HepG2 (cell line): ENCODE measurements around the gene HS3ST5. TPM values are rescaled to one million over a fixed set of nuclear protein-coding genes. Genes with fewer than 3 reads are reported as not detected.

Experiments used
- FOXA1 ChIP-seq, 2 experiments: fragments of 450-650 bp in 1 of 2; sonication (generic) in 1 of 2; formaldehyde crosslinking in 1 of 2; IDR thresholded peaks; 2 replicates each; pipeline versions ENCODE4 v1.4.0 to v1.6.1; 2016 to 2020; ENCODE audit warnings: missing genetic modification reagents in 1 of 2
- NFKB2 ChIP-seq: sonication (generic); formaldehyde crosslinking; IDR thresholded peaks from 2 replicates; pipeline ENCODE4 v1.4.0; 2020; ENCODE audit warnings: missing genetic modification reagents, borderline replicate concordance
- POLR2A ChIP-seq, 2 experiments: IDR thresholded peaks; 2 replicates each; pipeline ENCODE4 v1.6.1; 2011; ENCODE audit warnings: low read depth in 2 of 2, low read length in 2 of 2, mild to moderate bottlenecking in 1 of 2, moderate library complexity in 1 of 2; ENCODE audit not compliant: insufficient read depth in 1 of 2
- SP2 ChIP-seq: sonication (generic); formaldehyde crosslinking; IDR thresholded peaks from 2 replicates; pipeline ENCODE4 v1.5.1; 2020; ENCODE audit warnings: mild to moderate bottlenecking, missing genetic modification reagents
- TERF1 ChIP-seq: sonication (generic); formaldehyde crosslinking; IDR thresholded peaks from 2 replicates; pipeline ENCODE4 v1.8.0; 2022; ENCODE audit warnings: mild to moderate bottlenecking, missing genetic modification reagents, moderate library complexity
- ZBTB8A ChIP-seq: sonication (generic); formaldehyde crosslinking; IDR thresholded peaks from 2 replicates; pipeline ENCODE4 v1.4.0; 2020; ENCODE audit warnings: mild to moderate bottlenecking, low read depth, missing genetic modification reagents, borderline replicate concordance
- ZNF142 ChIP-seq: sonication (generic); formaldehyde crosslinking; IDR thresholded peaks from 2 replicates; pipeline ENCODE4 v1.4.0; 2020; ENCODE audit warnings: missing genetic modification reagents
- ZNF691 ChIP-seq: sonication (generic); formaldehyde crosslinking; IDR thresholded peaks from 2 replicates; pipeline ENCODE4 v1.4.0; 2020; ENCODE audit warnings: missing genetic modification reagents, low read depth, mild to moderate bottlenecking, borderline replicate concordance
- polyA plus RNA-seq, 8 experiments: library from polyadenylated mRNA; depleted of rRNA in 3 of 8; stranded (reverse) in 7 of 8; unstranded in 1 of 8; fragments of >200 nt; fragmentation: Illumina TruSeq in 4 of 8; extraction: Trizol in 4 of 8; gene quantifications; 2 replicates each; pipeline versions ENCODE4 v1.2.1 to v1.2.3, GENCODE V29; 2011 to 2016; ENCODE audit warnings: low read depth in 4 of 8, missing spikeins in 1 of 8, mixed read lengths in 1 of 8; ENCODE audit not compliant: insufficient read depth in 1 of 8
- total RNA-seq, 5 experiments: library from RNA; depleted of rRNA; stranded (reverse); fragments of >200 nt; fragmentation: Illumina TruSeq; extraction: Trizol; gene quantifications; 2 replicates each; pipeline ENCODE4 v1.2.3, GENCODE V29; 2016; ENCODE audit warnings: low read depth in 1 of 5
- TF ChIP-seq, protein P1 (sequence below), 2 experiments: sonication (generic) in 1 of 2; formaldehyde crosslinking in 1 of 2; IDR thresholded peaks; 2 replicates each; pipeline versions ENCODE4 v1.4.0 to v1.6.1; 2016 to 2020; ENCODE audit warnings: borderline replicate concordance in 1 of 2, low read depth in 1 of 2, mild to moderate bottlenecking in 1 of 2, missing genetic modification reagents in 1 of 2
- TF ChIP-seq, protein P2 (sequence below): sonication (generic); formaldehyde crosslinking; IDR thresholded peaks from 2 replicates; pipeline ENCODE4 v1.8.0; 2022; ENCODE audit warnings: missing genetic modification reagents, mild to moderate bottlenecking, borderline replicate concordance
- TF ChIP-seq, protein P3 (sequence below): IDR thresholded peaks from 2 replicates; pipeline ENCODE4 v1.6.1; 2016; ENCODE audit warnings: missing compliant biosample characterization, missing genetic modification reagents, borderline replicate concordance

The HS3ST5 gene
- total and polyA plus RNA-seq, 2 of the 13 experiments (the other 11 are each of a cell fraction or from before 2014, with no cell fraction given) = 1.1 to 1.6 TPM

- TF ChIP-seq ZNF142 (no peak), ZBTB8A (no peak), TERF1 (no peak), SP2 (CRISPR knock-in tag) (no peak), POLR2A (IDR thresholded peaks at IDR 0.05; ENCODE audit: insufficient read depth in 1 of 2, low read depth in 2 of 2, low read length in 2 of 2) (no peak; a peak in 1 of 4 replicates), ZNF691 (CRISPR knock-in tag) (peak; percentile 38; the same call in 1 of the 2 replicates), FOXA1 (IDR thresholded peaks at IDR 0.05) (no peak), FOXA1 (CRISPR knock-in tag; IDR thresholded peaks at IDR 0.05) (peak; percentile 86), NFKB2 (CRISPR knock-in tag) (no peak)
- TF ChIP-seq, protein P1, sequence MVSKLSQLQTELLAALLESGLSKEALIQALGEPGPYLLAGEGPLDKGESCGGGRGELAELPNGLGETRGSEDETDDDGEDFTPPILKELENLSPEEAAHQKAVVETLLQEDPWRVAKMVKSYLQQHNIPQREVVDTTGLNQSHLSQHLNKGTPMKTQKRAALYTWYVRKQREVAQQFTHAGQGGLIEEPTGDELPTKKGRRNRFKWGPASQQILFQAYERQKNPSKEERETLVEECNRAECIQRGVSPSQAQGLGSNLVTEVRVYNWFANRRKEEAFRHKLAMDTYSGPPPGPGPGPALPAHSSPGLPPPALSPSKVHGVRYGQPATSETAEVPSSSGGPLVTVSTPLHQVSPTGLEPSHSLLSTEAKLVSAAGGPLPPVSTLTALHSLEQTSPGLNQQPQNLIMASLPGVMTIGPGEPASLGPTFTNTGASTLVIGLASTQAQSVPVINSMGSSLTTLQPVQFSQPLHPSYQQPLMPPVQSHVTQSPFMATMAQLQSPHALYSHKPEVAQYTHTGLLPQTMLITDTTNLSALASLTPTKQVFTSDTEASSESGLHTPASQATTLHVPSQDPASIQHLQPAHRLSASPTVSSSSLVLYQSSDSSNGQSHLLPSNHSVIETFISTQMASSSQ (IDR thresholded peaks at IDR 0.05; ENCODE audit: low read depth) = no peak; the same call in 1 of the 2 replicates
- TF ChIP-seq, protein P1 (CRISPR knock-in tag; IDR thresholded peaks at IDR 0.05; ENCODE audit: borderline replicate concordance) = peak; percentile 59; the same call in 1 of the 2 replicates
- TF ChIP-seq, protein P2, sequence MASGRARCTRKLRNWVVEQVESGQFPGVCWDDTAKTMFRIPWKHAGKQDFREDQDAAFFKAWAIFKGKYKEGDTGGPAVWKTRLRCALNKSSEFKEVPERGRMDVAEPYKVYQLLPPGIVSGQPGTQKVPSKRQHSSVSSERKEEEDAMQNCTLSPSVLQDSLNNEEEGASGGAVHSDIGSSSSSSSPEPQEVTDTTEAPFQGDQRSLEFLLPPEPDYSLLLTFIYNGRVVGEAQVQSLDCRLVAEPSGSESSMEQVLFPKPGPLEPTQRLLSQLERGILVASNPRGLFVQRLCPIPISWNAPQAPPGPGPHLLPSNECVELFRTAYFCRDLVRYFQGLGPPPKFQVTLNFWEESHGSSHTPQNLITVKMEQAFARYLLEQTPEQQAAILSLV (CRISPR knock-in tag) = no peak
- TF ChIP-seq, protein P3, sequence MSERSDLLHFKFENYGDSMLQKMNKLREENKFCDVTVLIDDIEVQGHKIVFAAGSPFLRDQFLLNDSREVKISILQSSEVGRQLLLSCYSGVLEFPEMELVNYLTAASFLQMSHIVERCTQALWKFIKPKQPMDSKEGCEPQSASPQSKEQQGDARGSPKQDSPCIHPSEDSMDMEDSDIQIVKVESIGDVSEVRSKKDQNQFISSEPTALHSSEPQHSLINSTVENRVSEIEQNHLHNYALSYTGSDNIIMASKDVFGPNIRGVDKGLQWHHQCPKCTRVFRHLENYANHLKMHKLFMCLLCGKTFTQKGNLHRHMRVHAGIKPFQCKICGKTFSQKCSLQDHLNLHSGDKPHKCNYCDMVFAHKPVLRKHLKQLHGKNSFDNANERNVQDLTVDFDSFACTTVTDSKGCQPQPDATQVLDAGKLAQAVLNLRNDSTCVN (CRISPR knock-in tag) = no peak
These were observed 197.7 kb downstream of the HS3ST5 start (continued) for GRCh38 chr6:114144887-114145851.
